RKO (cell line): ENCODE results near the gene RFK.

Experiments
- DNase-seq: peaks from one replicate; pipeline ENCODE4 v3.0.0-alpha.2; 2016; ENCODE audit warnings: low spot score

RFK gene

GRCh38 chr9:76412638-76413037 lies 18.4 kb upstream of the RFK start:
- no peak for DNase-seq

GRCh38 chr9:76405868-76406267 lies 11.6 kb upstream of the RFK start:
- DNase-seq = no peak

- no peak for DNase-seq
Observed at GRCh38 chr9:76405340-76405739, 11.1 kb upstream of the RFK start.

- DNase-seq = no peak
Observed at GRCh38 chr9:76404401-76404800, 10.2 kb upstream of the RFK start.

- DNase-seq = peak; percentile 90
Observed at GRCh38 chr9:76403352-76403751, 9.1 kb upstream of the RFK start.

GRCh38 chr9:76401580-76402354 lies 7.5 kb upstream of the RFK start:
- DNase-seq = peak; percentile 48

- no peak for DNase-seq
Observed at GRCh38 chr9:76401176-76401575, 7.0 kb upstream of the RFK start.

- no peak for DNase-seq
Observed at GRCh38 chr9:76400534-76401096, 6.4 kb upstream of the RFK start.

GRCh38 chr9:76399856-76400255 lies 5.6 kb upstream of the RFK start:
- DNase-seq = no peak

GRCh38 chr9:76396597-76396996 lies 2.4 kb upstream of the RFK start:
- no peak for DNase-seq

GRCh38 chr9:76396144-76396543 lies 1.9 kb upstream of the RFK start:
- no peak for DNase-seq

- no peak for DNase-seq
Observed at GRCh38 chr9:76395381-76395780, 1.2 kb upstream of the RFK start.

- peak; percentile 72 for DNase-seq
Observed at GRCh38 chr9:76394960-76395252, 680 bp upstream of the RFK start.

GRCh38 chr9:76390656-76391055 lies 3.6 kb downstream of the RFK start:
- DNase-seq = no peak

- DNase-seq = no peak
Observed at GRCh38 chr9:76379494-76379893, 14.7 kb downstream of the RFK start.

GRCh38 chr9:76378367-76379073 lies 15.7 kb downstream of the RFK start:
- DNase-seq = no peak

GRCh38 chr9:76377791-76378190 lies 16.4 kb downstream of the RFK start:
- no peak for DNase-seq

- DNase-seq = peak; percentile 18
Observed at GRCh38 chr9:76374783-76375559, 19.3 kb downstream of the RFK start.

- no peak for DNase-seq
Observed at GRCh38 chr9:76373784-76374474, 20.3 kb downstream of the RFK start.

- DNase-seq = no peak
Observed at GRCh38 chr9:76373173-76373783, 20.9 kb downstream of the RFK start.

- DNase-seq = no peak
Observed at GRCh38 chr9:76372336-76372735, 21.9 kb downstream of the RFK start.

- no peak for DNase-seq
Observed at GRCh38 chr9:76371901-76372300, 22.3 kb downstream of the RFK start.
